H1 (cell line): Measurements from ENCODE around the gene KMT5C. TPM values are rescaled to one million over a fixed set of nuclear protein-coding genes. Genes with fewer than 3 reads are reported as not detected.

Experiments used
- CTCF ChIA-PET: fragments of 300-600 bp; sonication (Branson Sonifier 250); formaldehyde crosslinking; loops from one replicate; lab custom pipeline; 2021; ENCODE audit not compliant: partially characterized antibody; lab: Charles Lee
- POLR2A ChIA-PET: fragments of 300-600 bp; sonication (Branson Sonifier 250); formaldehyde crosslinking; loops from one replicate; lab custom pipeline; 2021; ENCODE audit warnings: inconsistent platforms; ENCODE audit not compliant: partially characterized antibody; lab: Charles Lee
- DNase-seq, 2 experiments: peaks; one replicate each; pipeline versions ENCODE4 v3.0.0 to v3.0.0-alpha.2; 2010 to 2022; ENCODE audit warnings: low spot score in 2 of 2, low read depth in 1 of 2, mixed read lengths in 1 of 2
- FAIRE-seq: peaks from 2 replicates; lab custom pipeline; 2011; peaks lifted over from hg19 to GRCh38; lab: Jason Lieb, UNC
- H2AFZ ChIP-seq: 2 replicates; pipeline ENCODE4 v1.8.1; 2012; ENCODE audit warnings: low read length, inconsistent platforms
- H2AK5ac ChIP-seq: 2 replicates; pipeline ENCODE4 v1.6.1; 2013; ENCODE audit warnings: low read depth, low read length
- H2BK120ac ChIP-seq: replicated peaks from 2 replicates; pipeline ENCODE3; 2013; ENCODE audit warnings: low read depth, low read length, inconsistent platforms
- H2BK12ac ChIP-seq: 2 replicates; pipeline ENCODE4 v1.6.1; 2013; ENCODE audit warnings: low read depth, low read length
- H2BK15ac ChIP-seq: 2 replicates; pipeline ENCODE4 v1.6.1; 2013; ENCODE audit warnings: low read length
- H2BK20ac ChIP-seq: 2 replicates; pipeline ENCODE4 v1.6.1; 2013; ENCODE audit warnings: low read length
- H2BK5ac ChIP-seq: 2 replicates; pipeline ENCODE4 v1.6.1; 2013; ENCODE audit warnings: low read depth, low read length
- H3K14ac ChIP-seq: 2 replicates; pipeline ENCODE4 v1.6.1; 2013; ENCODE audit warnings: inconsistent platforms; ENCODE audit not compliant: insufficient read length
- H3K18ac ChIP-seq: 2 replicates; pipeline ENCODE4 v1.6.1; 2013; ENCODE audit warnings: low read length; ENCODE audit errors: extremely low read depth
- H3K23ac ChIP-seq: 2 replicates; pipeline ENCODE4 v1.6.1; 2013; ENCODE audit warnings: inconsistent platforms; ENCODE audit not compliant: insufficient read length
- H3K23me2 ChIP-seq: 2 replicates; pipeline ENCODE4 v1.6.1; 2013; ENCODE audit warnings: low read depth, low read length
- H3K27ac ChIP-seq: 2 replicates; pipeline ENCODE4 v1.6.1; 2011; ENCODE audit warnings: low read depth, low read length, inconsistent platforms
- H3K27me3 ChIP-seq, 4 experiments: replicated peaks in 1 of 4; 1 replicate in 1 of 4; 2 replicates in 3 of 4; pipeline versions ENCODE4 v1.6.1 to v1.8.1; 2011 to 2013; ENCODE audit warnings: low read length in 3 of 4, mild to moderate bottlenecking in 3 of 4, inconsistent platforms in 2 of 4, mixed read lengths in 2 of 4, moderate library complexity in 1 of 4; ENCODE audit not compliant: control insufficient read depth in 3 of 4, insufficient read depth in 3 of 4; ENCODE audit errors: extremely low read depth in 1 of 4
- H3K36me3 ChIP-seq, 4 experiments: 2 replicates each; pipeline versions ENCODE4 v1.6.1 to v1.8.1; 2011 to 2013; ENCODE audit warnings: mild to moderate bottlenecking in 4 of 4, low read length in 3 of 4, moderate library complexity in 2 of 4, control low read depth in 1 of 4, inconsistent platforms in 1 of 4; ENCODE audit not compliant: insufficient read depth in 4 of 4, control insufficient read depth in 2 of 4
- H3K4ac ChIP-seq: replicated peaks from 2 replicates; pipeline ENCODE3; 2013; ENCODE audit warnings: low read length, low read depth, mixed read lengths, inconsistent platforms; ENCODE audit not compliant: insufficient read length
- H3K4me1 ChIP-seq, 4 experiments: replicated peaks in 1 of 4; 1 replicate in 1 of 4; 2 replicates in 3 of 4; pipeline versions ENCODE4 v1.6.1 to v1.8.1; 2011 to 2013; ENCODE audit warnings: low read length in 3 of 4, inconsistent platforms in 2 of 4, mixed read lengths in 1 of 4; ENCODE audit not compliant: insufficient read depth in 4 of 4, control insufficient read depth in 3 of 4
- H3K4me2 ChIP-seq, 2 experiments: 2 replicates each; pipeline versions ENCODE4 v1.6.1 to v1.8.1; 2011 to 2013; ENCODE audit warnings: low read depth in 2 of 2, low read length in 2 of 2, control low read depth in 1 of 2, inconsistent platforms in 1 of 2, mild to moderate bottlenecking in 1 of 2; ENCODE audit not compliant: insufficient read depth in 1 of 2
- H3K4me3 ChIP-seq, 4 experiments: fragments of 200-600, 300-600 bp in 1 of 4; sonication (generic), shearing (Covaris generic), sonication (Bioruptor Twin) in 1 of 4; 2 replicates each; pipeline versions ENCODE4 v1.5.1 to v1.8.1; 2011 to 2016; ENCODE audit warnings: low read length in 4 of 4, low read depth in 3 of 4, control low read depth in 2 of 4, inconsistent platforms in 2 of 4, mild to moderate bottlenecking in 2 of 4, mixed read lengths in 1 of 4, moderate library complexity in 1 of 4; ENCODE audit not compliant: insufficient read depth in 2 of 4; ENCODE audit errors: extremely low read depth in 1 of 4
- H3K56ac ChIP-seq: replicated peaks from 2 replicates; pipeline ENCODE3; 2013; ENCODE audit warnings: low read depth, mild to moderate bottlenecking, mixed read lengths, low read length, inconsistent platforms; ENCODE audit not compliant: insufficient read length
- H3K79me1 ChIP-seq: 2 replicates; pipeline ENCODE4 v1.6.1; 2013; ENCODE audit warnings: low read depth, low read length, control low read depth
- H3K79me2 ChIP-seq, 2 experiments: 2 replicates each; pipeline versions ENCODE4 v1.6.1 to v1.8.1; 2012 to 2013; ENCODE audit warnings: low read length in 2 of 2, mild to moderate bottlenecking in 2 of 2, inconsistent platforms in 1 of 2; ENCODE audit not compliant: insufficient read depth in 2 of 2, control insufficient read depth in 1 of 2
- H3K9ac ChIP-seq, 4 experiments: replicated peaks in 1 of 4; 1 replicate in 1 of 4; 2 replicates in 3 of 4; pipeline versions ENCODE4 v1.6.1 to v1.8.1; 2011 to 2013; ENCODE audit warnings: low read depth in 3 of 4, low read length in 3 of 4, control low read depth in 2 of 4, mild to moderate bottlenecking in 2 of 4, moderate library complexity in 2 of 4, inconsistent platforms in 1 of 4; ENCODE audit errors: extremely low read depth in 1 of 4
- H3K9me3 ChIP-seq, 2 experiments: 2 replicates each; pipeline versions ENCODE4 v1.6.1 to v1.8.1; 2012 to 2013; ENCODE audit warnings: mild to moderate bottlenecking in 2 of 2, moderate library complexity in 2 of 2, control low read depth in 1 of 2, inconsistent platforms in 1 of 2, low read depth in 1 of 2, low read length in 1 of 2, mixed read lengths in 1 of 2; ENCODE audit not compliant: insufficient read depth in 2 of 2
- H4K20me1 ChIP-seq, 2 experiments: replicated peaks in 1 of 2; 2 replicates each; pipeline versions ENCODE3 to v1.8.1; 2011 to 2013; ENCODE audit warnings: inconsistent platforms in 2 of 2, low read length in 2 of 2, mild to moderate bottlenecking in 1 of 2; ENCODE audit not compliant: insufficient read depth in 2 of 2, control insufficient read depth in 1 of 2
- H4K5ac ChIP-seq: 2 replicates; pipeline ENCODE4 v1.6.1; 2013; ENCODE audit warnings: low read length, low read depth, mixed read lengths, inconsistent platforms; ENCODE audit not compliant: insufficient read length
- H4K8ac ChIP-seq: 2 replicates; pipeline ENCODE4 v1.8.0; 2013; ENCODE audit warnings: mild to moderate bottlenecking, moderate library complexity, low read length, inconsistent platforms; ENCODE audit not compliant: insufficient read depth; ENCODE audit errors: extremely low read depth
- H4K91ac ChIP-seq: replicated peaks from 2 replicates; pipeline ENCODE3; 2013; ENCODE audit warnings: low read length, mixed read lengths, inconsistent platforms; ENCODE audit not compliant: insufficient read length
- BCL11A ChIP-seq, 2 experiments: IDR thresholded peaks; one replicate each; pipeline ENCODE4 v1.6.1; 2011; ENCODE audit warnings: low read depth in 2 of 2, low read length in 2 of 2, mild to moderate bottlenecking in 2 of 2
- CHD1 ChIP-seq: IDR thresholded peaks from 2 replicates; pipeline ENCODE4 v1.6.1; 2012; ENCODE audit warnings: low read depth, low read length, improper control_type of control experiment
- CHD2 ChIP-seq: IDR thresholded peaks from 2 replicates; pipeline ENCODE4 v1.6.1; 2012; ENCODE audit warnings: low read length, improper control_type of control experiment
- EP300 ChIP-seq, 2 experiments: IDR thresholded peaks; 1 replicate in 1 of 2; 2 replicates in 1 of 2; pipeline ENCODE4 v1.6.1; 2011 to 2012; ENCODE audit warnings: low read depth in 2 of 2, low read length in 2 of 2, mild to moderate bottlenecking in 2 of 2, borderline replicate concordance in 1 of 2, inconsistent platforms in 1 of 2, moderate library complexity in 1 of 2
- EZH2 ChIP-seq: fragments of 200-600 bp; sonication (generic); IDR thresholded peaks from 2 replicates; pipeline ENCODE4 v1.7.1; 2012; ENCODE audit warnings: low read depth, mild to moderate bottlenecking, moderate library complexity, low read length, inconsistent platforms; ENCODE audit not compliant: severe bottlenecking
- SIN3A ChIP-seq, 2 experiments: IDR thresholded peaks in 1 of 2; conservative IDR thresholded peaks in 1 of 2; 2 replicates each; pipeline ENCODE4 v1.6.1; 2011 to 2012; ENCODE audit warnings: low read length in 2 of 2, improper control_type of control experiment in 1 of 2, low read depth in 1 of 2, mild to moderate bottlenecking in 1 of 2
- TAF1 ChIP-seq: IDR thresholded peaks from 2 replicates; pipeline ENCODE4 v1.6.1; 2011; ENCODE audit warnings: mild to moderate bottlenecking, low read depth, low read length
- TBP ChIP-seq: IDR thresholded peaks from 2 replicates; pipeline ENCODE4 v1.6.1; 2011; ENCODE audit warnings: low read depth, low read length, improper control_type of control experiment
- WGBS, 2 experiments: shearing (Covaris generic) in 1 of 2; methylation state at CpG; one replicate each; pipeline versions ENCODE4 v1.1.6 to v1.1.7; 2013 to 2015; ENCODE audit warnings: low lambda C conversion rate in 2 of 2, mixed read lengths in 2 of 2, inconsistent platforms in 1 of 2, low coverage in 1 of 2, missing lambda C conversion rate in 1 of 2; ENCODE audit not compliant: insufficient replicate concordance in 2 of 2, insufficient coverage in 1 of 2, insufficient read length in 1 of 2; ENCODE audit errors: extremely low coverage in 1 of 2, missing lambda C conversion rate in 1 of 2; 5-methylcytosine and 5-hydroxymethylcytosine counted together
- polyA plus RNA-seq, 7 experiments: library from polyadenylated mRNA; depleted of rRNA in 3 of 7; stranded (reverse) in 5 of 7; unstranded in 2 of 7; fragments of >200 nt in 5 of 7; fragments of 200-250 nt in 2 of 7; gene quantifications; 1 replicate in 5 of 7; 2 replicates in 1 of 7; 4 replicates in 1 of 7; pipeline versions ENCODE4 v1.2.1 to v1.2.3, GENCODE V29; 2011 to 2013; ENCODE audit warnings: missing spikeins in 2 of 7, mixed read lengths in 2 of 7
- total RNA-seq: library from RNA; stranded (reverse); fragmentation: NEBNext Ultra II Directional; extraction: Animal tissue kit (Norgen Biotek cat#: 25700); gene quantifications from 2 replicates; pipeline ENCODE4 v1.2.1, GENCODE V29; 2021

KMT5C gene
- total and polyA plus RNA-seq, 2 of the 8 experiments (the other 6 are each of a cell fraction or from before 2014, with no cell fraction given): 24.9 to 31.5 TPM

DNA sequence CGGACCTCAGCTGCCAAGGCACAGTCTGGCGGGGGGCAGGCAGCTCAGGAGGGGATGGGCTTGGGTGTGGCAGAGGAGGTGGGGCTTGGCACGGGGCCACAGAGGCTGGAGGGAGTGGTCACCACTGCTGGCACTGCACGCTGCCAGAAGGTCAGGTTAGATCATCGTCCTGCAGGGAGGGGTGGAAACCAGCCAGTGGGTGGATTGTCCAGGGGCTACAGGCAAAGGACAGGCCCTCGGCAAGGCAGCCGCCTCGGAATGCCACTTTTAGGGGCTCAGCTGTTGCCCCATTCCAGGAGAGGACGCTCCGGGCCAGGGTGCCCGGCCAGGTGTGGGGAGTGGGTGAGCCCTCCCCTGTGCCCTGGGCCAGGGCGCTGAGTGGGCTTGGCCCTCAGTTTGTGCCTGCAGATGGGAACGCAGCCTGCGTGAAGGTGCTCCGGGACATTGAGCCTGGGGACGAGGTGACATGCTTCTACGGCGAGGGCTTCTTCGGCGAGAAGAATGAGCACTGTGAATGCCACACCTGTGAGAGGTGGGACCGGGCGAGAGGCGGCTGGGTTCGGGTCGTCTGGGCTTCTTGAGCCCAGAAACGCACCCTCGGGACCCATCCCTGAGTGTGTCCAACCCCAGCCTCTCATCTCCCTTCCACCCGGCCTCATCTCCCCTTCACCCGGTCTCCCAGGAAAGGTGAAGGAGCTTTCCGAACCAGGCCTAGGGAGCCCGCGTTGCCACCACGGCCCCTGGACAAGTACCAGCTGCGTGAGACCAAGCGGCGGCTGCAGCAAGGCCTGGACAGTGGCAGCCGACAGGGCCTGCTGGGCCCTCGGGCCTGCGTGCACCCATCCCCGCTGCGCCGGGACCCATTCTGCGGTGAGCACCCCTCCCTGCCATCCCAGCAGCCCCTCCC is 6.4 kb downstream of the KMT5C start:
- H3K14ac ChIP-seq: no peak overlapping the region
- TF ChIP-seq CHD2 (no peak), SIN3A (conservative IDR thresholded peaks at IDR 0.05 in 1 of 2, IDR thresholded peaks at IDR 0.05 in 1 of 2; ENCODE audit: low read depth in 1 of 2, low read length in 2 of 2) (no peak), CHD1 (no peak), TAF1 (no peak), BCL11A (IDR thresholded peaks at IDR 0.05; ENCODE audit: low read depth in 2 of 2, low read length in 2 of 2) (no peak), EZH2 (no peak), TBP (no peak), EP300 (IDR thresholded peaks at IDR 0.05; ENCODE audit: borderline replicate concordance in 1 of 2, low read depth in 2 of 2, low read length in 2 of 2) (no peak)

More for the DNA sequence above, 6.4 kb downstream of the KMT5C start:
- H3K79me1 ChIP-seq: peaks cover 5% of the 10 kb centered on the region; the same call in 1 of the 2 replicates
- 0 out of 2 replicates have a peak overlapping the region, but pooled peaks have one; percentile 71 for H2BK5ac ChIP-seq
- H4K91ac ChIP-seq: no peak overlapping the region
- H2BK15ac ChIP-seq: 0 out of 2 replicates have a peak overlapping the region, but pooled peaks have one; percentile 72
- H2BK20ac ChIP-seq: no peak overlapping the region
- H3K18ac ChIP-seq: peak overlapping the region; percentile 71; the same call in 1 of the 2 replicates
- no peak overlapping the region for H3K4me3 ChIP-seq
- H3K56ac ChIP-seq: no peak overlapping the region
- H3K4ac ChIP-seq: no peak overlapping the region
- H4K5ac ChIP-seq: no peak overlapping the region
- H3K9me3 ChIP-seq: no peaks in the 10 kb centered on the region
- peak overlapping the region; percentile 37; the same call in 1 of the 2 replicates for H3K27ac ChIP-seq
- peaks cover 11 to 44% (median 32%) of the 10 kb centered on the region in 4 experiments for H3K4me1 ChIP-seq
- H4K20me1 ChIP-seq: peaks cover 0 to 6% of the 10 kb centered on the region in 2 experiments
- peaks cover 0 to 3% of the 10 kb centered on the region in 2 experiments; a peak in 1 of 4 replicates for H3K79me2 ChIP-seq
- H2BK120ac ChIP-seq: no peak overlapping the region
- H3K36me3 ChIP-seq: peaks cover 0 to 58% (median 20%) of the 10 kb centered on the region in 4 experiments; a peak in 4 of 8 replicates
- DNase-seq (no peak), FAIRE-seq (no peak)
- no peak overlapping the region for H4K8ac ChIP-seq
- WGBS, 2 experiments: 94% methylated on average over 37 of the region's 43 CpGs; no CpG with 5 or more reads in 1 of the 2 experiments
- no peak overlapping the region for H3K23ac ChIP-seq
- H2AK5ac ChIP-seq: no peak overlapping the region
- CTCF ChIA-PET: interaction anchor here (0.8 to 2.9 kb wide), 3 partner anchors 38 to 54 kb away, joined by 3 to 11 read pairs (median 8); partner anchors contain the start of gene TMEM238
- no peak overlapping the region for H2AFZ ChIP-seq
- H2BK12ac ChIP-seq: peak overlapping the region; percentile 50; the same call in 1 of the 2 replicates
- no peaks in the 10 kb centered on the region for H3K27me3 ChIP-seq
- H3K23me2 ChIP-seq: peaks cover 4% of the 10 kb centered on the region; the same call in 1 of the 2 replicates
- H3K9ac ChIP-seq: no peak overlapping the region
- POLR2A ChIA-PET: interaction anchor here (0.6 to 7.9 kb wide), 9 partner anchors 20 to 156 kb away, joined by 3 to 58 read pairs (median 6); partner anchors contain the start of genes IL11, TMEM238 and UBE2S
- H3K4me2 ChIP-seq: no peak overlapping the region
